Urinary bladder (tissue), 4 donors: ENCODE results near the gene PTPRD. TPM values are rescaled to one million over a fixed set of nuclear protein-coding genes. Genes with fewer than 3 reads are reported as not detected.

ENCODE experiments used
- DNase-seq: peaks from one replicate; pipeline ENCODE4 v3.0.0-alpha.2; 2015; ENCODE audit errors: extremely low spot score
- H3K27ac ChIP-seq: one replicate; pipeline ENCODE4 v1.5.1; 2013; ENCODE audit warnings: low read depth, mild to moderate bottlenecking, moderate library complexity
- H3K36me3 ChIP-seq: one replicate; pipeline ENCODE4 v1.6.1; 2013; ENCODE audit warnings: mild to moderate bottlenecking, moderate library complexity; ENCODE audit not compliant: insufficient read depth
- H3K4me1 ChIP-seq: one replicate; pipeline ENCODE4 v1.6.1; 2013; ENCODE audit warnings: mild to moderate bottlenecking, moderate library complexity; ENCODE audit not compliant: insufficient read depth
- H3K4me3 ChIP-seq: one replicate; pipeline ENCODE4 v1.5.1; 2013; ENCODE audit warnings: low read depth, low read length
- WGBS: extraction: QIAGEN DNeasy Blood & Tissue Kit; methylation state at CpG from one replicate; pipeline ENCODE4 v1.1.7; 2013; 5-methylcytosine and 5-hydroxymethylcytosine counted together
- polyA plus RNA-seq: library from polyadenylated mRNA; stranded (reverse); fragments of 200-250 nt; gene quantifications from one replicate; pipeline ENCODE4 v1.2.3, GENCODE V29; 2013
- total RNA-seq: library from RNA; depleted of rRNA; stranded (reverse); fragments of >200 nt; gene quantifications from one replicate; pipeline ENCODE4 v1.2.3, GENCODE V29; 2014
- donor health status: healthy with polysubstance abuse.
- donor health status: healthy.

PTPRD gene
- total and polyA plus RNA-seq, 2 donors = 7.3 to 210 TPM

- no peak for DNase-seq
- Histone ChIP-seq H3K4me3 (no peak overlapping the region), H3K27ac (no peak overlapping the region), H3K4me1 (no peaks in the 10 kb centered on the region), H3K36me3 (no peaks in the 10 kb centered on the region)
- WGBS = 26% methylated on average over 2 of the region's 2 CpGs
Measured at GRCh38 chr9:8420416-8420815, 2192.4 kb downstream of the PTPRD start.

DNA sequence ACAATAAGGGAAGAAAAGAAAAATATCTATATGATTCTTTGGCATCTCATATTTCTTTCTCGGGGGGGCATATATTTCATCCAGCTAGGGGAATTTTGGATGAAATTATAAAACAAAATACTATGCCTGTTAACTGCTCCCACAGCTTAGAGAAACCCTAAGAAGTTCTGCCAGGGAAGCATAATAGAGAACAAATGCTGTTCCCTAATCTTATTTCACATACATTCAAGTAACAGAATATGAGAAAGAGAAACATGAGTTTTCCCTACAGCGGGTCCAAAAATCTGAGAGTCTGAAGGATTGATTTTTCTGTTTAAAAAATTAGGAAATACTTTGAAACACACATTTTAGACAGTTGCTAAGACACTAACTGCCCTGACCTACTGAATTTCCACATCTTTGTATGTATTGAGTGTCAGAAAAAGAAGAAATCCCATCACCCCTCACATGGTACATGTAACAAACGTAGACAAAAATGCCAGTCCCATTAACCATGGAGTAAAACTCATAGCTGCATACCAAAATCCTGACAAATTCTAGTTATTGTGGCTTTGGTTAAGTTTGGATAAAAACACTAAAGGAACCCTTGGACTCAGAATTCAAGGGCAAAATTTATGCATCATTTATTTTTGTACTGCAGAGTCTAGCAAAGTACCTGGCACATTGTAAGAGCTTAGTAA is 2193.1 kb downstream of the PTPRD start:
- Histone ChIP-seq H3K27ac (no peak overlapping the region), H3K4me1 (no peaks in the 10 kb centered on the region), H3K4me3 (no peak overlapping the region), H3K36me3 (no peaks in the 10 kb centered on the region)
- DNase-seq = no peak
- 82% methylated on average over 3 of the region's 3 CpGs for WGBS

DNA sequence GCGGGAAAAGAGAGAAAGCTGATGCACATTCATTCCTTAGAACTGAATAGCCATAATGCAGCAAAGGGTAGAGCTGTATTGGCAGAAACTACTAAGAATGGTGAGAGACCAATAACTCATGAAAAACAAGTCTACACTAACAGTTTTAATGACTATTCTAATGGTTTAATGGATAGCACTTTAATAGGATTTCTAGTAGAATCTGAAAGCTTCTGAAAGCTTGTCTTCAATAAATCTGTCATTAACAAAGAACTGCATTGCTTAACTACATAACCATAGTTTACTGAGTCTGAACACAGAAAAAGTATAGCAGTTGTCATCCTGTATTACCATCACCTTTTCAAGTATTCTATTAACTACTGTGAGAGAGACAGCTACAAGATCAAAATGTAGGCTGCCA is 2195.5 kb downstream of the PTPRD start:
- Histone ChIP-seq H3K4me1 (no peaks in the 10 kb centered on the region), H3K27ac (no peak overlapping the region), H3K4me3 (no peak overlapping the region), H3K36me3 (no peaks in the 10 kb centered on the region)
- WGBS = 0% methylated on average over 1 of the region's 1 CpG
- DNase-seq = no peak

DNA sequence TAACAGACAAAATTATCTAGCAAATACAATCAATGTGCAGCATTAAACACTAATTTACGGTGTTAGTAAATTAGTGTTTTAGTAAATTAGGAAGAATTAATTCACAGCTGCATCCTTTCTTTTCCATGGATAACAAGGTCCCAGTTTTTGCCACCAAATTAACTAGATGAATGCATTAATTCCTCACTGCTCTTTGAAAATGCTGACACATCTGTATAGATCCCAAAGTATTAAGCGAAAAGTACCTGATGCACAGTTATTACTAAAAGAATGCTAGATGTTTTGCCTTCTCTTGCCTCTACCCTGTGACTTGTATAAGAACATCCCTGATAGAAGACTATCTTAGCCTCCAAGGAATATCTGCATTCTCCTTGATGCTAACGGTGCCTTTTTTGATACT is 2200.5 kb downstream of the PTPRD start:
- WGBS = 96% methylated on average over 3 of the region's 3 CpGs
- no peaks in the 10 kb centered on the region for H3K4me1 ChIP-seq
- H3K27ac ChIP-seq = no peak overlapping the region
- no peak for DNase-seq
- no peaks in the 10 kb centered on the region for H3K36me3 ChIP-seq
- no peak overlapping the region for H3K4me3 ChIP-seq

DNA sequence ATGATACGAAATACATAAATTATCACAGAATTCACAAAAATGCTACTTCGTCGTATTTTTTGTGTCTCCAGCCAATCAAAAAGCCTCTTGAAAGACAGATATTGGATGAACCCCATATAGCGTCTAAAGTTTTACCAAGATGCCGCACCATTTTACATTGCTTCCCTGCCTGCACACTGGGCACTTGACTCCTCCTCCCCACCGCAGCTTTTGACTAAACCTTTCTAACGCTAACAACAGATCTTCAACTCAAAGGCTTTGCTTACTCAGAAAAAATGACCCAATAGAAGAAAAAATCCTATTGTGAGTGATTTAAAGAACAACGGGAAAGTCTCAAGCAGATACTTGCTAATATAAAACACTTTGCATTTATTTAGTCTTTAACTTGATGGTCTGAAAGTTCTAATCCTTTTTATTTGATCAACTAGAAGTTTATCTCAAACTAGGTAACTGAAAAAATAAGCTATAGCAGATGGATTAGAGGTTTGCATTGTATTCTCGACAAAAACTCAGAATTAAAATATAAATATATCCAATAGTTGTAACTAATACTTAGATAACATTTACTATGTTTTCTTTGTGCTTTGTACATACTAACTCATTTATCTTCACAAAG is 2204.1 kb downstream of the PTPRD start:
- no peak overlapping the region for H3K27ac ChIP-seq
- no peak overlapping the region for H3K4me3 ChIP-seq
- H3K36me3 ChIP-seq = no peaks in the 10 kb centered on the region
- DNase-seq = no peak
- WGBS = 87% methylated on average over 9 of the region's 9 CpGs
- H3K4me1 ChIP-seq = no peaks in the 10 kb centered on the region

GRCh38 chr9:8401961-8402705 is 2210.7 kb downstream of the PTPRD start:
- WGBS = 73% methylated on average over 6 of the region's 6 CpGs
- H3K36me3 ChIP-seq = no peaks in the 10 kb centered on the region

GRCh38 chr9:8400378-8400777 is 2212.4 kb downstream of the PTPRD start:
- Histone ChIP-seq H3K27ac (no peak overlapping the region), H3K4me3 (no peak overlapping the region), H3K4me1 (no peaks in the 10 kb centered on the region), H3K36me3 (no peaks in the 10 kb centered on the region)
- WGBS = 75% methylated on average over 1 of the region's 1 CpG
- DNase-seq = no peak

More at GRCh38 chr9:8401961-8402705, 2210.7 kb downstream of the PTPRD start:
- no peak for DNase-seq
- no peak overlapping the region for H3K27ac ChIP-seq
- H3K4me3 ChIP-seq = no peak overlapping the region
- H3K4me1 ChIP-seq = no peaks in the 10 kb centered on the region

DNA sequence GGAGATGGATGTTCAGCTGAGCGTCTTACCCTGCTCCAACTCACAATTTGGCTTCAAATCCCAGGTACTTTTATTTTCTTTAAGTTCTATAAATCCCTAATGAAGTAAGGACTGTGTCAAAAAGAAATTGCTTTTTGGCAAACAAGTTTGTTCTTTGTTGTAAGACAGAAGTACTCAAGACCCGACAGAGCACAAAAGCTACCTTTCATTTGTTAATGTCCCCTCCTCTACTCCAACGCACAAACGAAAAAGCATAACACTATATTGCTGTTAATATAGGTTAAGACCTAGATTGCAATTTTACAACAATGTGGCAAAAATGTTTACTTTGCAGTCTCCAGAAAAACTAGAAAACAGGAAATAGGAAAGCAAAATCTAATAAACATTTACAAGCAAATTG is 2217.8 kb downstream of the PTPRD start:
- DNase-seq = no peak
- Histone ChIP-seq H3K27ac (no peak overlapping the region), H3K36me3 (no peaks in the 10 kb centered on the region), H3K4me1 (no peaks in the 10 kb centered on the region), H3K4me3 (no peak overlapping the region)
- 78% methylated on average over 4 of the region's 4 CpGs for WGBS

- no peaks in the 10 kb centered on the region for H3K4me1 ChIP-seq
- DNase-seq = no peak
- WGBS = 85% methylated on average over 1 of the region's 1 CpG
- no peak overlapping the region for H3K4me3 ChIP-seq
- no peaks in the 10 kb centered on the region for H3K36me3 ChIP-seq
- no peak overlapping the region for H3K27ac ChIP-seq
Measured at GRCh38 chr9:8394341-8394740, 2218.5 kb downstream of the PTPRD start.

DNA sequence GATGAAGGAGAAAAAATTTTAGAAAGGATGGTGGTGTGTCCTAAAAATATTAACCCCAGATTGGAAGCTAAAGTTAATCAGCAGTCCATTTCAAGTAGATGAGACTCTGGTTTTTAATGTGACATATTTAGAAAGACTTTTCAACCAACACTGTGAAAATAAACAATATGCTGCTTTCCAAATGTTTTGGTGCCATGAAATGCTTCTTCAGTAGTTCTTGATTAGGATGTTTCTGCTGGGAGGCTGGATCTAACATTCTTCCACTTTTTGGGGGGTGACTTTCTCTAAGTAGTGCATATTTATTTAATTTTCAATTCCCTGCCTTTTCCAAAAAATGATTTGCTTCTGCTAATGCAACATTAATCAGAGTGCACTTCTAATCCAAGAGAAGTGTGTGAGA is 2219.9 kb downstream of the PTPRD start:
- Histone ChIP-seq H3K36me3 (no peaks in the 10 kb centered on the region), H3K4me1 (no peaks in the 10 kb centered on the region), H3K27ac (no peak overlapping the region), H3K4me3 (no peak overlapping the region)
- DNase-seq = no peak

GRCh38 chr9:8391566-8391965 is 2221.2 kb downstream of the PTPRD start:
- H3K27ac ChIP-seq = no peak overlapping the region
- H3K4me3 ChIP-seq = no peak overlapping the region
- DNase-seq = no peak
- H3K4me1 ChIP-seq = no peaks in the 10 kb centered on the region
- no peaks in the 10 kb centered on the region for H3K36me3 ChIP-seq

DNA sequence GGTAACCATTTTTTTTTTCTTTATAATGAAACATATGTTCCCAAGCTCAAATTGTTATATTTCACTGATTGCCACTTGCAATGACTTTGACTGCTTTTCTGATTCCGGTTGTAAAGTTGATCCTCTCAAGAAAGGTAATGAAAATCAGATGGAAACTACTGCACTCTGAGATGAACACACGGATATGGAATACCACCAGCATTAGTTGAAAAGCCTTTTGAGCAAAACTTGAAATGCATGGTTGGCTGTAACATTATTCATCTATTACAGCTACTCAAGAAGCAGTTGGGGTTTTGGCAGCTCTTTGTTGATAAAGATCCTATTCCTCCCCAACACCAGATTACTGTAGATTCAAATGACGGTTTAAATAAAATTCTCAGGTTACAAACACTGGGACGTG is 2221.7 kb downstream of the PTPRD start:
- WGBS = 83% methylated on average over 4 of the region's 4 CpGs
- Histone ChIP-seq H3K36me3 (no peaks in the 10 kb centered on the region), H3K4me3 (no peak overlapping the region), H3K4me1 (no peaks in the 10 kb centered on the region), H3K27ac (no peak overlapping the region)
- no peak for DNase-seq

DNA sequence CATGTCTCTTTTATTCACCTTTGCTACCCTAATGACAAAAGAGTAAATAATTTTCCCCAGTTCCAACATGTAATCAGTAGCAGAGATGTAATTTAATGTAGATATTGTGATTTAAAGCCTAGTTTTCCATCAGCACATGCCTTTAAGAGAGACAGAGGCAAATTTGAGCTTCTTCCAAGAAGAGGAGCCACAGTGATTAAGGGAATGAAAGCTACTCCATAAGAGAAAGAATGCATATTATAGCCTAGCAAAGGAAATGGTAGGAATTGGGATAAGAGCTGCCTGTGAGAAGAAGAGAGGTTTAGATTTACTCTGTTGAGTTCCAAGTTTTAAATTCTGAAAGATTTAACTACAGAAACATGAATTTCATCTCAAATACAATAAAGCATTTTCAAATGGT is 2222.2 kb downstream of the PTPRD start:
- Histone ChIP-seq H3K36me3 (no peaks in the 10 kb centered on the region), H3K27ac (no peak overlapping the region), H3K4me3 (no peak overlapping the region), H3K4me1 (no peaks in the 10 kb centered on the region)
- DNase-seq = no peak

- Histone ChIP-seq H3K36me3 (no peaks in the 10 kb centered on the region), H3K4me1 (no peaks in the 10 kb centered on the region), H3K4me3 (no peak overlapping the region), H3K27ac (no peak overlapping the region)
- no peak for DNase-seq
- WGBS = 94% methylated on average over 3 of the region's 3 CpGs
Measured at GRCh38 chr9:8389531-8389930, 2223.3 kb downstream of the PTPRD start.
